ENCODE measurements around the gene PPP1R1C. TPM values are rescaled to one million over a fixed set of nuclear protein-coding genes. Genes with fewer than 3 reads are reported as not detected.

Gene PPP1R1C
- total RNA-seq, 6 donors from 2014 or later, result 2.6 to 13.6 (median 10.9) TPM; not detected in 1

DNA sequence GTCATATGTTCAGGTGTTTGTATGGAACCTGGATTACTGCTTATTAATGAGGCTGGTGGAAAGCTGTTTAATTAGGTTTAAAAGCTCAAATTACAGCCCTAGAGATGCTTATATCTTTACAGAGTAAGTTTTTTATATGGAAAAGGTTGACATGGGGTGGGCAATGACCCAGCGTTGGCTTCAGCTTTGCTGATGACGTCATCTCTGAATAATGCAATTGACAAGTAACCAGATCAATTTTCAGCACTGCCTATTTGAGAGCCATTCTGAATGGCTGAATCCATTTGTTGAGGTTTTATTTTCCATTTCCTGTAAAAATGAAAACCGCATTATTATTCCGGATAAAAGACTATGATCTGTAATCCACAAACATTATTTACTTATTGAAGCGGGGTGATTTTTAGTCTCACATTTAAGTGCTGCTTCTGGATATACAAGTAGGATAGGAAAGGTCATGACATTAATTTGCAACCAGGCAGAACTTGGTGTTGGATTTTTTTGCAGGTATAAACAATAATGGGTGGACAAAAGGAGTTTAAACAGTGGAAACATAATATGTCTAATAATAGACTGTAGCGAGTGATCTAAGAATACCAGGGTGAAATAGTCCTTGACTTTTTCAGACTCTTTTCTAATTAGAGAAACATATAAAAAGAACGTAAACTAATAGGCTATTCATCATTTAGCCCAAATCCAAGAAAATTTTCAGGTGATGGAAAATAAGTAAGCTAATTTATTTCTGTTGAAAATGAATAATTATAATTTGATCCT, 2.7 kb downstream of the PPP1R1C start:
- 62 to 78% methylated on average over 7 of the region's 7 CpGs for WGBS, 2 donors
- H3K9me3 ChIP-seq, result no peaks in the 10 kb centered on the region
- no peak overlapping the region for H3K4me3 ChIP-seq
- no peaks in the 10 kb centered on the region for H3K4me1 ChIP-seq
- no peak for ATAC-seq (ENCODE audit: low FRiP score in 2 of 2)
- H3K27ac ChIP-seq, result no peak overlapping the region
- H3K27me3 ChIP-seq, result no peaks in the 10 kb centered on the region
- DNase-seq, result no peak
- TF ChIP-seq EP300 (IDR thresholded peaks at IDR 0.05) (no peak), POLR2AphosphoS5 (IDR thresholded peaks at IDR 0.05) (no peak), POLR2A (IDR thresholded peaks at IDR 0.05) (no peak)
- TF ChIP-seq, protein P1, sequence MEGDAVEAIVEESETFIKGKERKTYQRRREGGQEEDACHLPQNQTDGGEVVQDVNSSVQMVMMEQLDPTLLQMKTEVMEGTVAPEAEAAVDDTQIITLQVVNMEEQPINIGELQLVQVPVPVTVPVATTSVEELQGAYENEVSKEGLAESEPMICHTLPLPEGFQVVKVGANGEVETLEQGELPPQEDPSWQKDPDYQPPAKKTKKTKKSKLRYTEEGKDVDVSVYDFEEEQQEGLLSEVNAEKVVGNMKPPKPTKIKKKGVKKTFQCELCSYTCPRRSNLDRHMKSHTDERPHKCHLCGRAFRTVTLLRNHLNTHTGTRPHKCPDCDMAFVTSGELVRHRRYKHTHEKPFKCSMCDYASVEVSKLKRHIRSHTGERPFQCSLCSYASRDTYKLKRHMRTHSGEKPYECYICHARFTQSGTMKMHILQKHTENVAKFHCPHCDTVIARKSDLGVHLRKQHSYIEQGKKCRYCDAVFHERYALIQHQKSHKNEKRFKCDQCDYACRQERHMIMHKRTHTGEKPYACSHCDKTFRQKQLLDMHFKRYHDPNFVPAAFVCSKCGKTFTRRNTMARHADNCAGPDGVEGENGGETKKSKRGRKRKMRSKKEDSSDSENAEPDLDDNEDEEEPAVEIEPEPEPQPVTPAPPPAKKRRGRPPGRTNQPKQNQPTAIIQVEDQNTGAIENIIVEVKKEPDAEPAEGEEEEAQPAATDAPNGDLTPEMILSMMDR (IDR thresholded peaks at IDR 0.05), result no peak
- no peaks in the 10 kb centered on the region for H3K36me3 ChIP-seq

DNA sequence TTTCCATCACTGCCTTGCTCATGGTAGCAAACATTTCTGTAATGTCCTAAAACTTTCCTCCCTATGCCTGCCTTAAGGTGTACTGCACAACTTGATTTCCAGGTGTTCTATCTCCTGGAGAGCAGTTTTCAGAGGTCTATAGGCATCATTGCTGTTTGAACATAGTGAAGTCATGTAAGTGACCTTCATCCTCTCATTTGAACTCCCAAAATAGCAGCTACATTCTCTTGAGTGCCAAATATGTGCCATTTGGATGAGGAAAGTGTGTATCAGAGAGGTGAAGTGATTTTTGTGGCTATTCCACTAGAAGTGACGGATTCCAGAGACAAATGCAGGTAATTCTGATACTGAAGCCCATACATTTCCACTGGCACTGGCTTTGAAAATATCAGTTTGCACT, 3.4 kb downstream of the PPP1R1C start:
- Histone ChIP-seq H3K27me3 (no peaks in the 10 kb centered on the region), H3K4me1 (no peaks in the 10 kb centered on the region), H3K36me3 (no peaks in the 10 kb centered on the region), H3K27ac (no peak overlapping the region), H3K4me3 (no peak overlapping the region), H3K9me3 (no peaks in the 10 kb centered on the region)
- 74 to 80% methylated on average over 1 of the region's 1 CpG for WGBS, 2 donors
- ATAC-seq (ENCODE audit: low FRiP score in 2 of 2) (no peak), DNase-seq (no peak)
- TF ChIP-seq, protein P1 (IDR thresholded peaks at IDR 0.05), result no peak
- TF ChIP-seq POLR2AphosphoS5 (IDR thresholded peaks at IDR 0.05) (no peak), POLR2A (IDR thresholded peaks at IDR 0.05) (no peak), EP300 (IDR thresholded peaks at IDR 0.05) (no peak)

DNA sequence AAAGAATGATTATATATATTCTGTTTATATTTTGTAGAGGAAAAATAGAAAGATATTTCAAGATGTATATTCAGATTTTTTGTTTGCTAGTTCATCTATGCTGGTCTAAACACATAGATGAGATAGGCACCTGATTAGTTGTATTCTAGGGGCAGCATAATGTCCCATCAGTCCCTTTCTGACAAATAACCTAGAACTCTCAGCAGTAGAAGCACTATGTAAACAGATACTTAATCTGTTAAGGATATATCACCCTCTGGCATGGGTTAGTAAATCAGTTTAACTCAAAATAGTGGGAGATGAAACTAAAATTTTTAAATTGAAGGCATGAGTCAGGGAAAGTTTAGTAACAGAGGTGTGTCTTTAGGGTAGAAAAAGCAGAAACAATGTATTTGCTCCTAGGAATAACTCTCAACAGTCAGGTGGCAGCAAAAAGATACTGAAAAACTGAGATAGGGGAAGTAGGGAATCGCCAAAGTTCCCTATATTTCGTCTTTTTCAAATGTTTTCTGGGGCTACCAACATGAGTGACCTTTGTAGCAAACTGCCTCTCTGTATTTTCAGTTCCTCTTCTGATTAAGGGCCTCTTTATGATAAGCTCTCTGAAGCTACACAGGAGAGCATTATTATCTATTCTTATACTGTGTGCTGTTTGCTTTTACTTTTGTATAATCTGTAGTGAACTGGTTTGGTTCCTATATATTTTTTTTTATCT, 5.7 kb downstream of the PPP1R1C start:
- DNase-seq (no peak), ATAC-seq (ENCODE audit: low FRiP score in 2 of 2) (peak in 1 of 2 donors; percentile 39)
- WGBS, 2 donors, result 58 to 60% methylated on average over 2 of the region's 2 CpGs
- no peaks in the 10 kb centered on the region for H3K36me3 ChIP-seq
- no peak overlapping the region for H3K4me3 ChIP-seq
- H3K9me3 ChIP-seq, result no peaks in the 10 kb centered on the region
- no peaks in the 10 kb centered on the region for H3K27me3 ChIP-seq
- TF ChIP-seq EP300 (IDR thresholded peaks at IDR 0.05) (no peak), POLR2AphosphoS5 (IDR thresholded peaks at IDR 0.05) (no peak), POLR2A (IDR thresholded peaks at IDR 0.05) (no peak)
- TF ChIP-seq, protein P1 (IDR thresholded peaks at IDR 0.05), result no peak
- no peak overlapping the region for H3K27ac ChIP-seq
- H3K4me1 ChIP-seq, result no peaks in the 10 kb centered on the region

DNA sequence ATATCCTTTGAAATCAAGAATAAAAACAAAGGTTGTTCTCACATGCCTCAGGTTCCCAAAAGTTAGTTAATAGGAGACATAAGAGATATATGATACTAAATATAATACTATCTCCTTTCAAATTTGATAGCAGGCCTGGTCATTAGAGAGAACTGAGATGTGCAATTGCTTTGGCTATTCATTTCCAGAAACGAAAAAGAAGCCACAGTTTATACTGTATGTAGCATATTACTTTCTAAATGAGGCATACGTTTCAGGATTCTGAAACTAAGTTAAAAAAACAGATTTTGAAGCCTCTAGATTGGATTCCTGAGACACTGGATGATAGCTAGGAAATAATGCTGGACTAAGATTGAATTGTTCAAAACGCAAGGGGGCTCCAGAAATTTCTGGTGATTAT, 7.1 kb downstream of the PPP1R1C start:
- ATAC-seq (ENCODE audit: low FRiP score in 2 of 2) (no peak), DNase-seq (no peak)
- H3K27ac ChIP-seq, result no peak overlapping the region
- 83 to 84% methylated on average over 3 of the region's 3 CpGs for WGBS, 2 donors
- H3K9me3 ChIP-seq, result no peaks in the 10 kb centered on the region
- TF ChIP-seq, protein P1 (IDR thresholded peaks at IDR 0.05), result no peak
- no peak for TF ChIP-seq EP300 (IDR thresholded peaks at IDR 0.05)
- no peak for TF ChIP-seq POLR2AphosphoS5 (IDR thresholded peaks at IDR 0.05)
- TF ChIP-seq POLR2A (IDR thresholded peaks at IDR 0.05), result no peak
- H3K4me3 ChIP-seq, result no peak overlapping the region
- no peaks in the 10 kb centered on the region for H3K27me3 ChIP-seq
- no peaks in the 10 kb centered on the region for H3K36me3 ChIP-seq
- H3K4me1 ChIP-seq, result no peaks in the 10 kb centered on the region
